Hepatocyte (in vitro differentiated cells): ENCODE results near the gene MADD. TPM values are rescaled to one million over a fixed set of nuclear protein-coding genes. Genes with fewer than 3 reads are reported as not detected.

ENCODE experiments used
- DNase-seq: peaks from one replicate; pipeline ENCODE4 v3.0.0-alpha.2; 2016; ENCODE audit warnings: low spot score
- H2AFZ ChIP-seq: fragments of 200-600 bp; sonication (generic); 2 replicates; pipeline ENCODE4 v1.6.0; 2016; ENCODE audit warnings: antibody characterized with exemption, mild to moderate bottlenecking
- H3K27ac ChIP-seq: fragments of 200-600 bp; sonication (generic); 2 replicates; pipeline ENCODE4 v1.5.1; 2016; ENCODE audit warnings: mild to moderate bottlenecking
- H3K27me3 ChIP-seq: fragments of 200-600 bp; sonication (generic); 2 replicates; pipeline ENCODE4 v1.6.1; 2016
- H3K36me3 ChIP-seq: fragments of 200-600 bp; sonication (generic); replicated peaks from 2 replicates; pipeline ENCODE4 v1.5.1; 2016; ENCODE audit warnings: low read depth; ENCODE audit not compliant: insufficient read depth
- H3K4me1 ChIP-seq: fragments of 200-600 bp; sonication (generic); 2 replicates; pipeline ENCODE4 v1.5.1; 2016; ENCODE audit warnings: mild to moderate bottlenecking, moderate library complexity; ENCODE audit not compliant: insufficient read depth
- H3K4me2 ChIP-seq: fragments of 200-600 bp; sonication (generic); 2 replicates; pipeline ENCODE4 v1.6.0; 2016
- H3K4me3 ChIP-seq: fragments of 200-600 bp; sonication (generic); 2 replicates; pipeline ENCODE4 v1.5.1; 2016; ENCODE audit warnings: mild to moderate bottlenecking
- H3K79me2 ChIP-seq: fragments of 200-600 bp; sonication (generic); 2 replicates; pipeline ENCODE4 v1.6.0; 2017; ENCODE audit warnings: mild to moderate bottlenecking
- H3K9me2 ChIP-seq: fragments of 200-600 bp; sonication (generic); replicated peaks from 2 replicates; pipeline ENCODE4 v1.6.0; 2017; ENCODE audit warnings: mild to moderate bottlenecking; ENCODE audit not compliant: insufficient read depth
- H3K9me3 ChIP-seq: fragments of 200-600 bp; sonication (generic); 2 replicates; pipeline ENCODE4 v1.5.1; 2016; ENCODE audit warnings: low read depth, mild to moderate bottlenecking
- H4K20me1 ChIP-seq: fragments of 200-600 bp; sonication (generic); 2 replicates; pipeline ENCODE4 v1.6.0; 2016; ENCODE audit warnings: mild to moderate bottlenecking; ENCODE audit not compliant: insufficient read depth, poor library complexity, severe bottlenecking
- EZH2 ChIP-seq: fragments of 200-600 bp; sonication (generic); IDR thresholded peaks from 2 replicates; pipeline ENCODE4 v1.6.1; 2016; ENCODE audit warnings: antibody characterized with exemption, mild to moderate bottlenecking, borderline replicate concordance
- EZH2phosphoT487 ChIP-seq: fragments of 200-600 bp; sonication (generic); IDR thresholded peaks from one replicate; pipeline ENCODE4 v1.6.1; 2018; ENCODE audit warnings: antibody characterized with exemption, mild to moderate bottlenecking, low read depth, moderate library complexity; ENCODE audit not compliant: unreplicated experiment, severe bottlenecking
- WGBS: methylation state at CpG from one replicate; pipeline ENCODE4 v1.1.6; 2016; ENCODE audit warnings: low lambda C conversion rate; ENCODE audit errors: missing lambda C conversion rate; 5-methylcytosine and 5-hydroxymethylcytosine counted together
- polyA plus RNA-seq: library from polyadenylated mRNA; unstranded; fragments of >200 nt; fragmentation: Nextera tagmentation; extraction: Ambion mirVana; gene quantifications from 2 replicates; pipeline ENCODE4 v1.2.1, GENCODE V29; 2016
- total RNA-seq: library from RNA; depleted of rRNA; stranded (reverse); fragments of >200 nt; gene quantifications from 2 replicates; pipeline ENCODE4 v1.2.3, GENCODE V29; 2014
- TF ChIP-seq, protein P1 (sequence below): fragments of 200-600 bp; sonication (generic); IDR thresholded peaks from 2 replicates; pipeline ENCODE4 v1.5.1; 2016; ENCODE audit warnings: antibody characterized with exemption, mild to moderate bottlenecking; ENCODE audit not compliant: poor library complexity

The MADD gene
- total and polyA plus RNA-seq, 2 experiments from 2014 or later = 17.6 to 19.1 TPM

DNA sequence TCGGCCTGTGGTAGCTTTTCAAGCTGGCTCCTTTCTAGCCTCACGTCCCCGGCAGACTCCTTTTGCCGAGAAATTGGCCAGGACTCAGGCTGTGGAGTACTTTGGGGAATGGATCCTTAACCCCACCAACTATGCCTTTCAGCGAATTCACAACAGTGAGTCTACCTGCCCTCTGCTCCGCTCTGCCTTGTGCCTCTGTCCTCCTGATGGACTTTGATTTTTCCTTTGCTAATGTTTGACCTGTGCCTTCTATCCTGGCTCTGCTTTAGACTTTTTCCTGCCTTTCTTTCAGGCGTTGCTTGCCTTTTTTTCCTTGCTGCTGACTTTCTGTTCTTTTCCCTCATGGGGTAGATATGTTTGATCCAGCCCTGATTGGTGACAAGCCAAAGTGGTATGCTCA is 12.5 kb downstream of the MADD start:
- Histone ChIP-seq H2AFZ (no peak overlapping the region), H3K4me1 (no peaks in the 10 kb centered on the region), H3K27ac (no peak overlapping the region), H3K4me3 (no peak overlapping the region), H4K20me1 (no peaks in the 10 kb centered on the region), H3K9me2 (no peaks in the 10 kb centered on the region), H3K27me3 (no peaks in the 10 kb centered on the region), H3K36me3 (no peaks in the 10 kb centered on the region), H3K4me2 (no peak overlapping the region), H3K9me3 (no peaks in the 10 kb centered on the region), H3K79me2 (no peaks in the 10 kb centered on the region)
- no peak for TF ChIP-seq EZH2phosphoT487
- TF ChIP-seq EZH2 = no peak
- WGBS = 86% methylated on average over 7 of the region's 7 CpGs
- DNase-seq = no peak

DNA sequence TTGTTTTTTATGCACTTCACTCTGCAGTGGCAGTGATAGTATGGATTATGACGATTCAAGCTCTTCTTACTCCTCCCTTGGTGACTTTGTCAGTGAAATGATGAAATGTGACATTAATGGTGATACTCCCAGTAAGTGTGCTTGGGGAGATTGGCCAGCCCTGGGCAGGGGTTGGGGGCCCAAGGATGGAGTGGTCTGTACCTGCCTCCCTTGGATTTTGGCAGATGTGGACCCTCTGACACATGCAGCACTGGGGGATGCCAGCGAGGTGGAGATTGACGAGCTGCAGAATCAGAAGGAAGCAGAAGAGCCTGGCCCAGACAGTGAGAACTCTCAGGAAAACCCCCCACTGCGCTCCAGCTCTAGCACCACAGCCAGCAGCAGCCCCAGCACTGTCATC is 14.2 kb downstream of the MADD start:
- Histone ChIP-seq H3K79me2 (no peaks in the 10 kb centered on the region), H3K4me1 (no peaks in the 10 kb centered on the region), H3K27me3 (no peaks in the 10 kb centered on the region), H4K20me1 (no peaks in the 10 kb centered on the region), H2AFZ (no peak overlapping the region), H3K36me3 (no peaks in the 10 kb centered on the region), H3K9me3 (no peaks in the 10 kb centered on the region), H3K27ac (no peak overlapping the region), H3K4me2 (no peak overlapping the region), H3K9me2 (no peaks in the 10 kb centered on the region), H3K4me3 (no peak overlapping the region)
- DNase-seq = no peak
- WGBS = 100% methylated on average over 4 of the region's 4 CpGs
- TF ChIP-seq EZH2 (no peak), EZH2phosphoT487 (no peak)
- TF ChIP-seq, protein P1, sequence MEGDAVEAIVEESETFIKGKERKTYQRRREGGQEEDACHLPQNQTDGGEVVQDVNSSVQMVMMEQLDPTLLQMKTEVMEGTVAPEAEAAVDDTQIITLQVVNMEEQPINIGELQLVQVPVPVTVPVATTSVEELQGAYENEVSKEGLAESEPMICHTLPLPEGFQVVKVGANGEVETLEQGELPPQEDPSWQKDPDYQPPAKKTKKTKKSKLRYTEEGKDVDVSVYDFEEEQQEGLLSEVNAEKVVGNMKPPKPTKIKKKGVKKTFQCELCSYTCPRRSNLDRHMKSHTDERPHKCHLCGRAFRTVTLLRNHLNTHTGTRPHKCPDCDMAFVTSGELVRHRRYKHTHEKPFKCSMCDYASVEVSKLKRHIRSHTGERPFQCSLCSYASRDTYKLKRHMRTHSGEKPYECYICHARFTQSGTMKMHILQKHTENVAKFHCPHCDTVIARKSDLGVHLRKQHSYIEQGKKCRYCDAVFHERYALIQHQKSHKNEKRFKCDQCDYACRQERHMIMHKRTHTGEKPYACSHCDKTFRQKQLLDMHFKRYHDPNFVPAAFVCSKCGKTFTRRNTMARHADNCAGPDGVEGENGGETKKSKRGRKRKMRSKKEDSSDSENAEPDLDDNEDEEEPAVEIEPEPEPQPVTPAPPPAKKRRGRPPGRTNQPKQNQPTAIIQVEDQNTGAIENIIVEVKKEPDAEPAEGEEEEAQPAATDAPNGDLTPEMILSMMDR = no peak

DNA sequence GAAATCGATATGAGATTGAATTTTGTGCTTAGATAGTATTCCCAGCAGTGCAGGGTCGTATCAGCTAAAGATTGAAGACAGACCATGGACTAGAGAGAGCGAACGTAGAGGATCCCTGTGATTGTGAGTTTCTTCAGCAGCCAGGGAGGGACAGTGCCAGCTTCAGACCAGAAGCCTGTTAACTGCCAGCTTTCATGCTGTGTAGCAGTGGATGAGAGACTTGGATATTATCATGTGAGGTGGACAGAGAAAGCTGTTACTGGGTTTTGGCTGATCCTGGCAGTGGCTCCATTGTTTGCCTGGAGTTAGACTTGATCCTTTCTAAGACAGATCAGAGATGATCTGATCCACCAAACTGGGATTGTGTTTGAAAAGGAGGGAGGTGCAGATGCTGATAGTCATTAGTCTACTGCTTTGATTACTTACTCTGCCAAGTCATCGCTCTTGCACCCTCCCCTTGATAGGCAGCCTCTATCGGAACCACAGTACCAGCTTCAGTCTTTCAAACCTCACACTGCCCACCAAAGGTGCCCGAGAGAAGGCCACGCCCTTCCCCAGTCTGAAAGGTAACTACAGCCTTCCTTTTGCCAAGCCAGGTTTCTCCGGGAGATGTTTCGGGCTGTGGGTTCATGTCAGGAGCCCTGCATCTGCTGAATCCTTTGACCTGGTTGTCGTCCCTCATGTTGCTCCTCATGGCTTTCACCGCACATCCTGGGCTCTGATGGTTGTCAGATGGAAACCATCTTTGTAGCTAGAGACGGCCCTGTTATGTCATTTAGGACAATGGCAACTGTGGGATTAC is 16.2 kb downstream of the MADD start:
- TF ChIP-seq EZH2phosphoT487 (no peak), EZH2 (no peak)
- TF ChIP-seq, protein P1 = no peak
- Histone ChIP-seq H3K4me3 (no peak overlapping the region), H3K9me2 (no peaks in the 10 kb centered on the region), H3K4me2 (no peak overlapping the region), H3K79me2 (no peaks in the 10 kb centered on the region), H3K27me3 (no peaks in the 10 kb centered on the region), H3K36me3 (no peaks in the 10 kb centered on the region), H3K4me1 (no peaks in the 10 kb centered on the region), H4K20me1 (no peaks in the 10 kb centered on the region), H2AFZ (no peak overlapping the region), H3K9me3 (no peaks in the 10 kb centered on the region), H3K27ac (no peak overlapping the region)
- 95% methylated on average over 13 of the region's 13 CpGs for WGBS
- DNase-seq = no peak

DNA sequence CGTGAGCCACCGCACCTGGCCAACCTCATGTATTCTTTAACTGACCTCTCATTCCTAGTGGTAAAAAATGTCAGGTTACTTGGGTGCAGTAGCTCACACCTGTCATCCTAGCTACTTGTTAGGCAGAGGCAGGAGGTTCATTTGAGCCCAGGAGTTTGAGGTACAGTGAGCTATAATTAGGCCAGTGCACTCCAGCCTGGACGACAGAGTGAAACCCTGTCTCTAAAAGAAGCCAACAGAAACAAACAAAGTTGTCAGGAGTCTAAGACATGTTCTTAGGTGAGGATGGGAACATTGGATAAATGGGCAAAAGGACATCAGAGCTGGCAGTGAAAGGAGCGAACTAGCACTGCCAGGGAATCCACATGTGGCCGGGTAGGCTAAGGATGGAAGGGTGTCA is 18.1 kb downstream of the MADD start:
- no peak for DNase-seq
- 95% methylated on average over 5 of the region's 5 CpGs for WGBS
- H3K79me2 ChIP-seq = no peaks in the 10 kb centered on the region
- H3K36me3 ChIP-seq = no peaks in the 10 kb centered on the region
- no peak overlapping the region for H3K4me2 ChIP-seq
- no peaks in the 10 kb centered on the region for H3K27me3 ChIP-seq
- no peak overlapping the region for H3K4me3 ChIP-seq
- H3K4me1 ChIP-seq = no peaks in the 10 kb centered on the region
- no peaks in the 10 kb centered on the region for H4K20me1 ChIP-seq
- H3K9me3 ChIP-seq = no peaks in the 10 kb centered on the region
- no peaks in the 10 kb centered on the region for H3K9me2 ChIP-seq
- no peak overlapping the region for H3K27ac ChIP-seq
- H2AFZ ChIP-seq = no peak overlapping the region
- TF ChIP-seq, protein P1 = no peak
- TF ChIP-seq EZH2 (no peak), EZH2phosphoT487 (no peak)
